H9 (cell line): ENCODE measurements around the gene UST. TPM values are rescaled to one million over a fixed set of nuclear protein-coding genes. Genes with fewer than 3 reads are reported as not detected.

ENCODE experiments used
- DNase-seq: peaks from one replicate; pipeline ENCODE4 v3.0.0-alpha.2; 2017
- H2AFZ ChIP-seq: one replicate; pipeline ENCODE4 v1.6.1; 2013; ENCODE audit warnings: mild to moderate bottlenecking, low read length, control low read depth, moderate library complexity
- H2AK5ac ChIP-seq: 2 replicates; pipeline ENCODE4 v1.6.1; 2013; ENCODE audit warnings: low read length, control low read depth, mixed read lengths; ENCODE audit not compliant: insufficient read length
- H2BK120ac ChIP-seq: one replicate; pipeline ENCODE4 v1.6.1; 2013; ENCODE audit warnings: low read depth, mild to moderate bottlenecking, low read length, control low read depth, inconsistent platforms; ENCODE audit not compliant: poor library complexity, severe bottlenecking
- H2BK12ac ChIP-seq: 2 replicates; pipeline ENCODE4 v1.6.1; 2013; ENCODE audit warnings: low read length, control low read depth, mixed read lengths, low read depth; ENCODE audit not compliant: insufficient read length
- H2BK15ac ChIP-seq: 2 replicates; pipeline ENCODE4 v1.6.1; 2013; ENCODE audit warnings: low read depth, low read length, control low read depth
- H2BK20ac ChIP-seq: one replicate; pipeline ENCODE4 v1.6.1; 2013; ENCODE audit warnings: low read depth, mild to moderate bottlenecking, low read length, control low read depth, inconsistent platforms; ENCODE audit not compliant: poor library complexity, severe bottlenecking
- H2BK5ac ChIP-seq: 2 replicates; pipeline ENCODE4 v1.6.1; 2013; ENCODE audit warnings: low read length, control low read depth, mixed read lengths; ENCODE audit not compliant: insufficient read length
- H3K14ac ChIP-seq: 2 replicates; pipeline ENCODE4 v1.6.1; 2013; ENCODE audit warnings: low read length, control low read depth; ENCODE audit not compliant: insufficient read depth
- H3K18ac ChIP-seq: 2 replicates; pipeline ENCODE4 v1.6.1; 2013; ENCODE audit warnings: low read depth, mild to moderate bottlenecking, mixed read lengths, low read length, control low read depth; ENCODE audit not compliant: insufficient read length
- H3K23ac ChIP-seq: 2 replicates; pipeline ENCODE4 v1.6.1; 2013; ENCODE audit warnings: low read length, control low read depth, mixed read lengths, low read depth; ENCODE audit not compliant: insufficient read length
- H3K23me2 ChIP-seq: 2 replicates; pipeline ENCODE4 v1.6.1; 2013; ENCODE audit warnings: low read depth, mild to moderate bottlenecking, mixed read lengths, low read length, control low read depth; ENCODE audit not compliant: insufficient read length, poor library complexity, severe bottlenecking
- H3K27ac ChIP-seq: 2 replicates; pipeline ENCODE4 v1.5.1; 2013; ENCODE audit warnings: low read length, control low read depth, mixed read lengths, low read depth; ENCODE audit not compliant: insufficient read length
- H3K27me3 ChIP-seq: 2 replicates; pipeline ENCODE4 v1.6.1; 2013; ENCODE audit warnings: low read length, control low read depth, inconsistent platforms; ENCODE audit not compliant: insufficient read depth
- H3K4ac ChIP-seq: 2 replicates; pipeline ENCODE4 v1.6.1; 2013; ENCODE audit warnings: low read depth, mild to moderate bottlenecking, control low read depth, inconsistent platforms, low read length, moderate library complexity
- H3K4me1 ChIP-seq: 2 replicates; pipeline ENCODE4 v1.6.1; 2013; ENCODE audit warnings: low read length, control low read depth, inconsistent platforms; ENCODE audit not compliant: insufficient read depth
- H3K4me2 ChIP-seq: 2 replicates; pipeline ENCODE4 v1.6.1; 2013; ENCODE audit warnings: low read length, control low read depth, mixed read lengths; ENCODE audit not compliant: insufficient read length, insufficient read depth
- H3K56ac ChIP-seq: 2 replicates; pipeline ENCODE4 v1.6.1; 2013; ENCODE audit warnings: low read depth, mild to moderate bottlenecking, mixed read lengths, low read length, control low read depth; ENCODE audit not compliant: insufficient read length
- H3K79me1 ChIP-seq: 2 replicates; pipeline ENCODE4 v1.6.1; 2013; ENCODE audit warnings: low read depth, mild to moderate bottlenecking, moderate library complexity, low read length, control low read depth, inconsistent platforms; ENCODE audit not compliant: insufficient read depth, poor library complexity, severe bottlenecking
- H3K79me2 ChIP-seq: 2 replicates; pipeline ENCODE4 v1.6.1; 2013; ENCODE audit warnings: low read length, control low read depth, inconsistent platforms; ENCODE audit not compliant: insufficient read depth
- H3K9ac ChIP-seq: 2 replicates; pipeline ENCODE4 v1.6.1; 2013; ENCODE audit warnings: low read length, control low read depth, mixed read lengths; ENCODE audit not compliant: insufficient read length; ENCODE audit errors: extremely low read depth
- H3K9me3 ChIP-seq: one replicate; pipeline ENCODE4 v1.6.1; 2013; ENCODE audit warnings: low read depth, low read length, inconsistent platforms; ENCODE audit not compliant: control insufficient read depth
- H3T11ph ChIP-seq: one replicate; pipeline ENCODE4 v1.6.1; 2013; ENCODE audit warnings: mild to moderate bottlenecking, low read length, control low read depth, inconsistent platforms
- H4K20me1 ChIP-seq: one replicate; pipeline ENCODE4 v1.6.1; 2013; ENCODE audit not compliant: control insufficient read depth, insufficient read length, insufficient read depth
- H4K5ac ChIP-seq: 2 replicates; pipeline ENCODE4 v1.6.1; 2013; ENCODE audit warnings: low read depth, mild to moderate bottlenecking, mixed read lengths, low read length, control low read depth; ENCODE audit not compliant: insufficient read length
- H4K8ac ChIP-seq: replicated peaks from 2 replicates; pipeline ENCODE4 v1.6.1; 2013; ENCODE audit warnings: low read length, control low read depth, mixed read lengths, low read depth; ENCODE audit not compliant: insufficient read length
- H4K91ac ChIP-seq: 2 replicates; pipeline ENCODE4 v1.6.1; 2013; ENCODE audit warnings: low read depth, mild to moderate bottlenecking, moderate library complexity, mixed read lengths, low read length, control low read depth; ENCODE audit not compliant: insufficient read length
- H3K27ac Mint-ChIP-seq, 3 experiments: 2 replicates in 2 of 3; 3 replicates in 1 of 3; pipeline ENCODE4 v1.8.0; 2020 to 2021; ENCODE audit warnings: mixed read lengths in 3 of 3, mild to moderate bottlenecking in 1 of 3, moderate library complexity in 1 of 3
- H3K27me3 Mint-ChIP-seq: 2 replicates; pipeline ENCODE4 v1.8.0; 2021; ENCODE audit warnings: low read depth, mild to moderate bottlenecking, moderate library complexity, mixed read lengths
- H3K36me3 Mint-ChIP-seq, 3 experiments: 2 replicates in 2 of 3; 3 replicates in 1 of 3; pipeline ENCODE4 v1.8.0; 2020 to 2021; ENCODE audit warnings: low read depth in 3 of 3, mixed read lengths in 3 of 3; ENCODE audit not compliant: insufficient read depth in 1 of 3
- H3K4me1 Mint-ChIP-seq, 2 experiments: 2 replicates each; pipeline ENCODE4 v1.8.0; 2020; ENCODE audit warnings: mixed read lengths in 2 of 2
- H3K4me3 Mint-ChIP-seq, 2 experiments: 2 replicates in 1 of 2; 3 replicates in 1 of 2; pipeline ENCODE4 v1.8.0; 2020 to 2021; ENCODE audit warnings: mild to moderate bottlenecking in 2 of 2, mixed read lengths in 2 of 2, moderate library complexity in 1 of 2
- H3K9me3 Mint-ChIP-seq, 2 experiments: 2 replicates in 1 of 2; 3 replicates in 1 of 2; pipeline ENCODE4 v1.8.0; 2020; ENCODE audit warnings: mild to moderate bottlenecking in 2 of 2, mixed read lengths in 2 of 2, moderate library complexity in 1 of 2
- CTCF ChIP-seq: fragments of 200-600 bp; sonication (generic); conservative IDR thresholded peaks from 3 replicates; pipeline ENCODE4 v1.8.0; 2021; ENCODE audit warnings: antibody characterized with exemption, mild to moderate bottlenecking
- WGBS: extraction: QIAGEN DNeasy Blood & Tissue Kit; methylation state at CpG from one replicate; pipeline ENCODE4 v1.1.7; 2013; ENCODE audit warnings: missing lambda C conversion rate, low lambda C conversion rate, mixed read lengths; ENCODE audit not compliant: insufficient read length; ENCODE audit errors: extremely low coverage; 5-methylcytosine and 5-hydroxymethylcytosine counted together
- total RNA-seq: library from RNA; stranded (reverse); gene quantifications from 2 replicates; pipeline ENCODE4 v1.2.1, GENCODE V29; 2021

UST gene
- total RNA-seq, 1 experiment from 2014 or later = 14.4 TPM

- H3K9ac ChIP-seq = no peak overlapping the region
- no peak overlapping the region for H4K5ac ChIP-seq
- no peak overlapping the region for H3T11ph ChIP-seq
- H3K27me3 Mint-ChIP-seq = no peaks in the 10 kb centered on the region
- peaks cover 2% of the 10 kb centered on the region; the same call in 1 of the 2 replicates for H3K79me2 ChIP-seq
- H3K4me2 ChIP-seq = no peak overlapping the region
- H3K23me2 ChIP-seq = no peaks in the 10 kb centered on the region
- H2AK5ac ChIP-seq = no peak overlapping the region
- no peak overlapping the region for H3K27ac Mint-ChIP-seq
- H2BK15ac ChIP-seq = no peak overlapping the region
- H4K8ac ChIP-seq = no peak overlapping the region
- no peak overlapping the region for H3K23ac ChIP-seq
- no peak overlapping the region for H3K27ac ChIP-seq
- H2BK5ac ChIP-seq = no peak overlapping the region
- no peak overlapping the region for H4K91ac ChIP-seq
- WGBS = no CpG with 5 or more reads among the region's 2 CpGs
- peaks cover 5 to 22% (median 11%) of the 10 kb centered on the region in 3 experiments; a peak in 6 of 7 replicates for H3K36me3 Mint-ChIP-seq
- no peaks in the 10 kb centered on the region for H3K27me3 ChIP-seq
- H3K4me1 Mint-ChIP-seq = peaks cover 39 to 47% of the 10 kb centered on the region in 2 experiments
- H3K18ac ChIP-seq = no peak overlapping the region
- H3K14ac ChIP-seq = no peak overlapping the region
- no peak overlapping the region for H2BK20ac ChIP-seq
- no peak overlapping the region for H2AFZ ChIP-seq
- no peak for DNase-seq
- H3K4ac ChIP-seq = no peak overlapping the region
- TF ChIP-seq CTCF = no peak
- H4K20me1 ChIP-seq = no peaks in the 10 kb centered on the region
- no peak overlapping the region for H2BK12ac ChIP-seq
- H2BK120ac ChIP-seq = no peak overlapping the region
- no peak overlapping the region for H3K56ac ChIP-seq
- H3K4me3 Mint-ChIP-seq = no peak overlapping the region
- H3K9me3 Mint-ChIP-seq = no peaks in the 10 kb centered on the region
- H3K9me3 ChIP-seq = no peaks in the 10 kb centered on the region
- peaks cover 16% of the 10 kb centered on the region; the same call in 1 of the 2 replicates for H3K4me1 ChIP-seq
- H3K79me1 ChIP-seq = no peaks in the 10 kb centered on the region
These were observed 237.1 kb downstream of the UST start for GRCh38 chr6:148983966-148984365.
